ENCODE results near the gene MAP4K2. TPM values are rescaled to one million over a fixed set of nuclear protein-coding genes. Genes with fewer than 3 reads are reported as not detected.

The MAP4K2 gene
- 100 to 1,000 TPM in 3 of 5 donors, 10 to 100 TPM in 2; 80.9 to 131 (median 102) TPM for total RNA-seq
- 49.9 TPM for total RNA-seq (2013)
- 20.9 to 315 (median 130) reads per million in 29 experiments for total RNA-seq

DNA sequence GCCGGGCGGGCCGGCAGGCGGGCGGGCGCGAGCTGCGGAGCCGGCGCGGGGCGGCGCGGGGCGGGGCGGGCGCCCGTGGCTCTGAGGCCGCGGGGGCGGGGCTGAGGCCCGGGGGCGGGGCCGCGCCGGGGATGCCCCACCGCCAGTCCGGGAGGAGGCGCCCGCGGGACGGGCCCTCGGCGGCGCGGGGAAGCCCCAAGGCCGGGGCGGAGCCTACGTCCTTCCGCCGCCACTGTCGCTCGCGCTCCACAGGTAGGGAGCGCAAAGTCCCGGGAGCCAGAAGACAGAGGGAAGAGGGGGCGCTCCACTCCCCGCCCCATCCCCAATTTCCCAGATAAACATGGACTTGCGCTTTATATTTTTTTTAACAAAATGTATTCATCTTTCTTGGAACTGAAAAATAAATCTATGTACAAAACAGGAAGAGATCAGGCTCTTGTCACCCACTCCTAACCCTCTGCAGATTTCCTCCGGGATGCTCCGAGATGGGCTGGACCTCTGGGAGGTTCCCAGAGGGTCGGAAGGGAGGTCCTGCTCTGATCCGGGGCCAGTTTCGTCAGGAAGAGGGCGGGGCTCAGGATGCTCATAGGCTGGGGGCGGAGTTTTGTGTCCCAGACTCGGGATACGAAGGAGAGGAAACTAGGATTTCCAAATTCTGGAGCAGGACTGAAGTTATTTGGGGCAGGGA is at the start of gene MAP4K2:
Gene MAP4K2, minus strand, starts transcription at position 57 of the 688 bp plus-strand sequence. CDS start 65 bp downstream, outside the sequence.
- Mint-ChIP-seq H3K27ac (peak within 1 kb of the TSS; percentile 92 to 94), H3K27me3 (no peaks in the 10 kb centered on the region), H3K4me3 (peak within 1 kb of the TSS; percentile 84 to 86 (median 84)), H3K4me1 (peaks cover 30 to 46% (median 37%) of the 10 kb centered on the region in 3 donors), H3K9me3 (no peaks in the 10 kb centered on the region), H3K36me3 (peaks cover 26% of the 10 kb centered on the region)
- CTCF ChIA-PET = interaction anchor here in 1 of 2 donors (1.3 kb wide), 2 partner anchors 25 to 41 kb away, joined by 3 to 4 read pairs; partner anchors contain the start of gene SF1
- H3K36me3 ChIP-seq (ENCODE audit: control insufficient read depth in 2 of 2, extremely low read depth in 1 of 2, insufficient read depth in 1 of 2, low read length in 1 of 2) = peaks cover 19 to 56% of the 10 kb centered on the region in 2 donors
- peaks cover 6 to 41% of the 10 kb centered on the region in 2 experiments for H3K4me1 ChIP-seq (ENCODE audit: control insufficient read depth in 1 of 2, extremely low read depth in 1 of 2, insufficient read depth in 2 of 2, low read length in 2 of 2)
- H3K4me3 ChIP-seq (ENCODE audit: control insufficient read depth in 1 of 2, extremely low read depth in 1 of 2, low read length in 1 of 2) = peak within 1 kb of the TSS; percentile 77 to 87
- DNase-seq = peak; percentile 71 to 95 (median 81)
- peak; percentile 89 to 96 (median 92) for ATAC-seq (replicated peaks in 1 of 4)
- peak within 1 kb of the TSS; percentile 90 for H3K27ac ChIP-seq (ENCODE audit: low read length)
- no peaks in the 10 kb centered on the region for H3K27me3 ChIP-seq (replicated peaks in 1 of 2; ENCODE audit: control insufficient read depth in 2 of 2, extremely low read depth in 1 of 2, insufficient read depth in 2 of 2, low read length in 1 of 2)
- H3K9me3 ChIP-seq = no peaks in the 10 kb centered on the region
- POLR2A ChIA-PET = no interaction called here
- 0% methylated on average over 25 of the region's 58 CpGs for WGBS (ENCODE audit: insufficient coverage)

DNA sequence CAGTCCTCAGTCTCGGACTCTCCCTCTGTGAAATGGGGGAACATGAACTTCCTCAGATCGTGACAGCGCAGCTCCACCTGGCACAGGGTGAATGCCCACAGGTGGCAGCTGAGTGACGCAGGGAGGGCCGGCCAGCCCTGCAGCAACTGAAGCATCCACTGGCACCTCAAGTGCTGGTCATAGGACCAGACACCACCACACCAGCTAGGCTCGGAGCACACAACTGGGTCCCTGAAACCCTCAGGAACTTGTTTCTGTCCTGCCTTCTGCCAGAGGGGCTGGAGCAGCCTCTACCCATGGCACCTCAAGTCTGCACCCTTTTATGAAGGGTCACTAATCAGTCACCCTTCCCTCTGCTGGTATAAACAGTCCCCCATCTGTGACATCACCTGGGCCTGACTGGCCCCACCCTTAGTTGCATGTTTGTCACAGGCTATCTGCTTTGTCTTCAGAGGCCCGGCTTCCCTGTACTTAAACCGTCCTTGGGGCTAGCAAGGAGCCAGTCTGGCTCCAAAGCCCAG is 48.9 kb upstream of the MAP4K2 start:
- H3K27ac ChIP-seq (ENCODE audit: low read length) = peak overlapping the region; percentile 93
- H3K4me3 Mint-ChIP-seq = peak overlapping the region; percentile 46 to 83 (median 57)
- ChIA-PET POLR2A (no interaction called here), CTCF (interaction anchor here in 1 of 2 donors (0.6 to 1.7 kb wide), 4 partner anchors 21 to 46 kb away, joined by 3 to 5 read pairs (median 3); no protein-coding TSS in a partner anchor)
- peaks cover 27 to 49% of the 10 kb centered on the region in 2 donors for H3K36me3 ChIP-seq (ENCODE audit: control insufficient read depth in 2 of 2, extremely low read depth in 1 of 2, insufficient read depth in 1 of 2, low read length in 1 of 2)
- H3K36me3 Mint-ChIP-seq = peaks cover 22% of the 10 kb centered on the region
- H3K4me1 ChIP-seq (ENCODE audit: control insufficient read depth in 1 of 2, extremely low read depth in 1 of 2, insufficient read depth in 2 of 2, low read length in 2 of 2) = peaks cover 79 to 100% of the 10 kb centered on the region in 2 experiments
- DNase-seq (peak in 2 of 35 experiments; percentile 37 to 44), ATAC-seq (replicated peaks in 1 of 4) (no peak)
- 64% methylated on average over 8 of the region's 8 CpGs for WGBS (ENCODE audit: insufficient coverage)
- H3K27me3 ChIP-seq (replicated peaks in 1 of 2; ENCODE audit: control insufficient read depth in 2 of 2, extremely low read depth in 1 of 2, insufficient read depth in 2 of 2, low read length in 1 of 2) = no peaks in the 10 kb centered on the region
- no peaks in the 10 kb centered on the region for H3K9me3 ChIP-seq
- no peaks in the 10 kb centered on the region for H3K27me3 Mint-ChIP-seq
- H3K27ac Mint-ChIP-seq = peak overlapping the region; percentile 95 to 97
- no peaks in the 10 kb centered on the region for H3K9me3 Mint-ChIP-seq
- no peak overlapping the region for H3K4me3 ChIP-seq (ENCODE audit: control insufficient read depth in 1 of 2, extremely low read depth in 1 of 2, low read length in 1 of 2)
- H3K4me1 Mint-ChIP-seq = peaks cover 89 to 95% (median 95%) of the 10 kb centered on the region in 3 donors

DNA sequence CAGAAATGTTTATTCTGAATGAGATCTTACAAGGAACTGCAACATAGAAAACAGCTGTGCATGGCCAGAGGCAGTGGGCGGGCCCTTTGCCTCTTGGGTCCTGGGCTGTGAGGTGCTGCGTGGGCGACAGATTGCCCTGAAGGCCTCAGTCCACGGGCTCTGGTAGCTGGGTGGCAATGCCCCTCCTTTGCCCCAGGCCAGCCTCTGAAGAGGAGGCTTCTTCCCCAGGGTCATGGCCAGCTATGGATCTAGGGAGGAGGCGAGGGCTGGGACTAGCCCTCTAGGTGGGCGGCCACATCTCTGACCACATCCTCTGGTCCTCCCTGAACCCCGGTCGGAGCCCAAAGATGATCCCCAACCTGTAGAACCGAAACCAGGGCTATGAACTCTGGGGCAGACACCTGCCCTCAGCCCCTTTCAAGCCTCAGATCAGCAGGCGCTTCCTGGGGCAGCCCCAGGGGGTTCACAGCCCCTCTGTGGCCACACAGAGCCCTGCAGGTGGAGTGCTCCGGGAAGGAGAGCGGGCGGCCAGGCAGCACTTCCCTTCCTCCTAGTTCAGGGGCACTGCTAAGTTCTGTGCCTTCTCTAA is 48.1 kb upstream of the MAP4K2 start:
- CTCF ChIA-PET = interaction anchor here (0.5 to 1.7 kb wide), 7 partner anchors 22 to 90 kb away, joined by 3 to 5 read pairs (median 4); no protein-coding TSS in a partner anchor
- POLR2A ChIA-PET = interaction anchor here in 1 of 2 donors (0.6 kb wide), 2 partner anchors 10 to 27 kb away, joined by 3 to 4 read pairs; no protein-coding TSS in a partner anchor
- H3K4me3 ChIP-seq (ENCODE audit: control insufficient read depth in 1 of 2, extremely low read depth in 1 of 2, low read length in 1 of 2) = peak overlapping the region in 1 of 2 donors; percentile 32
- no peaks in the 10 kb centered on the region for H3K9me3 ChIP-seq
- peak in 30 of 35 experiments; percentile 40 to 82 (median 56) for DNase-seq
- H3K4me1 ChIP-seq (ENCODE audit: control insufficient read depth in 1 of 2, extremely low read depth in 1 of 2, insufficient read depth in 2 of 2, low read length in 2 of 2) = peaks cover 71 to 94% of the 10 kb centered on the region in 2 experiments
- peak overlapping the region; percentile 93 for H3K27ac ChIP-seq (ENCODE audit: low read length)
- no peaks in the 10 kb centered on the region for H3K27me3 ChIP-seq (replicated peaks in 1 of 2; ENCODE audit: control insufficient read depth in 2 of 2, extremely low read depth in 1 of 2, insufficient read depth in 2 of 2, low read length in 1 of 2)
- H3K4me3 Mint-ChIP-seq = peak overlapping the region in 2 of 3 donors; percentile 46 to 83
- peaks cover 21 to 41% of the 10 kb centered on the region in 2 donors for H3K36me3 ChIP-seq (ENCODE audit: control insufficient read depth in 2 of 2, extremely low read depth in 1 of 2, insufficient read depth in 1 of 2, low read length in 1 of 2)
- peaks cover 16% of the 10 kb centered on the region for H3K36me3 Mint-ChIP-seq
- H3K9me3 Mint-ChIP-seq = no peaks in the 10 kb centered on the region
- no peaks in the 10 kb centered on the region for H3K27me3 Mint-ChIP-seq
- 9% methylated on average over 8 of the region's 13 CpGs for WGBS (ENCODE audit: insufficient coverage)
- peak overlapping the region; percentile 95 to 97 for H3K27ac Mint-ChIP-seq
- ATAC-seq (replicated peaks in 1 of 4) = peak; percentile 25 to 74 (median 28)
- peaks cover 83 to 88% (median 88%) of the 10 kb centered on the region in 3 donors for H3K4me1 Mint-ChIP-seq

DNA sequence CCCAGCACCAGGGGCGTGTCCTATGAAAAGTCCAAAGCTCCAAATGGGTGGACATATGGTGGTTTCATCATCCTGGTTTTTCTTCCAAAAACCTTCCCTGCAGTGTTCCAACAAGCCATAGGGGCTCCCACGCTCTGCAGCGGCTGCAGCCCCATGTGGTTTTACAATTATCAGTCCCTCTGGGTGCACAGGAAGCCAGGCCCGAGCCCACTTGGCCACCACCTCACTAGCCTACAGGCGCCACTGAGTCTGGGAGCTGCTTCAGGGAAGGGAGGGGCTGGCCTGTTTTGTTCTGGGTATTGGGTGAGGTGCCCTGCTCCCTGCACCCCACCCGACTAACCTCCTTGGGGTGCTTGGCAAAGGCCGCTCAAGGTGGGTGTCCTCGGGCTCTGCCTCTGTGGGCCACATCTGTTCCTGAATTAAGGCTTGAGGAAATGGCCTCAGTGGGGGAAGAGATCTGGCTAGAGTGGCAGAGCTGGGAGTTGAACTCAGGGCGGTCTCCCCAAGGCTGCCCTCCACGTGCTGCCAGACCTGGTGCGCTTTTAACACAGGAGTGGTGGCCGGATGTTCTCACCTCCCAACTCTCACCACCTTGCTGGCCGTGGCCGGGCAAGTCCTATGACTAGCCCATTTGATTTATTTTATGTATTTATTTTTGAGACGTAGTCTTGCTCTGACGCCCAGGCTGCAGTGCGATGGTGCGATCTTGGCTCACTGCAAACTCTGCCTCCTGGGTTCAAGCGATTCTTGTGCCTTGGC is 46.8 kb upstream of the MAP4K2 start:
- H3K4me1 Mint-ChIP-seq = peaks cover 76 to 81% (median 80%) of the 10 kb centered on the region in 3 donors
- DNase-seq (peak in 1 of 35 experiments; percentile 12), ATAC-seq (replicated peaks in 1 of 4) (no peak)
- H3K9me3 ChIP-seq = no peaks in the 10 kb centered on the region
- H3K4me3 ChIP-seq (ENCODE audit: control insufficient read depth in 1 of 2, extremely low read depth in 1 of 2, low read length in 1 of 2) = no peak overlapping the region
- H3K9me3 Mint-ChIP-seq = no peaks in the 10 kb centered on the region
- no peaks in the 10 kb centered on the region for H3K27me3 ChIP-seq (replicated peaks in 1 of 2; ENCODE audit: control insufficient read depth in 2 of 2, extremely low read depth in 1 of 2, insufficient read depth in 2 of 2, low read length in 1 of 2)
- H3K4me3 Mint-ChIP-seq = no peak overlapping the region
- H3K27ac Mint-ChIP-seq = peak overlapping the region; percentile 90 to 94
- H3K27ac ChIP-seq (ENCODE audit: low read length) = peak overlapping the region; percentile 93
- H3K36me3 Mint-ChIP-seq = peaks cover 6% of the 10 kb centered on the region
- ChIA-PET CTCF (interaction anchor here (1.1 to 3.5 kb wide), 9 partner anchors 9 to 71 kb away, joined by 3 to 25 read pairs (median 5); partner anchors contain the start of gene SF1 (in 1 of the 2)), POLR2A (interaction anchor here in 1 of 2 donors (0.7 kb wide), 1 partner anchor 1630 kb away, joined by 3 read pairs; no protein-coding TSS in a partner anchor)
- no peaks in the 10 kb centered on the region for H3K27me3 Mint-ChIP-seq
- 100% methylated on average over 1 of the region's 19 CpGs for WGBS (ENCODE audit: insufficient coverage)
- peaks cover 10 to 28% of the 10 kb centered on the region in 2 donors for H3K36me3 ChIP-seq (ENCODE audit: control insufficient read depth in 2 of 2, extremely low read depth in 1 of 2, insufficient read depth in 1 of 2, low read length in 1 of 2)
- peaks cover 58 to 89% of the 10 kb centered on the region in 2 experiments for H3K4me1 ChIP-seq (ENCODE audit: control insufficient read depth in 1 of 2, extremely low read depth in 1 of 2, insufficient read depth in 2 of 2, low read length in 2 of 2)

DNA sequence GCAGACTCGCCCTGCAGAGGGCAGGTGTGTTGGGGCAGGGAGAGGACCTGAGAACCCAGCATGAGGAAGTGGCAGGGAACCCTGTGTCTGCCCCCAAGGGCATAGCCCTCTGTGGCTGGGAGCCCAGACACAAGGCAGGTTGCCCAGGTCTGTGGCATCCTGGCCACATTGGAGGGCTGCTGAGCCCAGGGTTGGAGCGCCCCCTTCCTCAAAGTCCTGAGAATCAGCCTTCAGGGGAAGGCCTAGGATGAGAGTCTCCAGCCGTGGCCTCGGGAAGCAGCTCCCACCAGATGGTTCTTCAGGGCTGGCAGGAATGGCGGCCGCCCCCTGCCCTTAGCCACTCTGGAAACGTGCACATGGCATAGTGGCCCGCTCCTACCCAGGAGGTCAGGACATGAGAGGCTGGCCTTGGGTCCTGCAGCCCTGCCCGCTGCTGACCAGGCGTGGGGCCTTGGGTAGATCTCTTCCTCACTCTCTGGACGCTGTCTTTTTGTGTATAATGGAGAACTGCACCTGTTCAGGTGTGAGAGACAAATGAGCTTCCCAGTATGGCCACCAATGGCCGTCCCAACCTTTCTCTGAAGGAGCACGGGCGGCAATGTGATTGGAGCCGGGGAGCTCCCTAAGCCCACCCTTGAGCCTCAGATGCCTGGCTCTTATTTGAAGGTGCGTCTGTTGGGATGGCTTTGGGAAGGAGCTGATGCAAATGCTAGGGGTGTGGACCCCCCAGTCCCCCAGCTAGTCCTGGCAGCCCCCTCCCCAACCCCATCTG is 46.0 kb upstream of the MAP4K2 start:
- ChIA-PET CTCF (interaction anchor here (0.5 to 3.5 kb wide), 17 partner anchors 9 to 870 kb away, joined by 3 to 25 read pairs (median 5); partner anchors contain the start of gene SF1 (in 1 of the 2)), POLR2A (interaction anchor here (0.7 to 1.4 kb wide), 2 partner anchors 9 to 1631 kb away, joined by 3 to 4 read pairs; no protein-coding TSS in a partner anchor)
- 77% methylated on average over 11 of the region's 16 CpGs for WGBS (ENCODE audit: insufficient coverage)
- H3K27me3 Mint-ChIP-seq = no peaks in the 10 kb centered on the region
- peak in 2 of 4 experiments; percentile 7 to 15 for ATAC-seq (replicated peaks in 1 of 4)
- H3K27ac Mint-ChIP-seq = peak overlapping the region; percentile 90 to 94
- Histone ChIP-seq H3K27ac (ENCODE audit: low read length) (peak overlapping the region; percentile 93), H3K36me3 (ENCODE audit: control insufficient read depth in 2 of 2, extremely low read depth in 1 of 2, insufficient read depth in 1 of 2, low read length in 1 of 2) (peaks cover 10 to 21% of the 10 kb centered on the region in 2 donors), H3K4me3 (ENCODE audit: control insufficient read depth in 1 of 2, extremely low read depth in 1 of 2, low read length in 1 of 2) (no peak overlapping the region), H3K9me3 (no peaks in the 10 kb centered on the region), H3K27me3 (replicated peaks in 1 of 2; ENCODE audit: control insufficient read depth in 2 of 2, extremely low read depth in 1 of 2, insufficient read depth in 2 of 2, low read length in 1 of 2) (no peaks in the 10 kb centered on the region), H3K4me1 (ENCODE audit: control insufficient read depth in 1 of 2, extremely low read depth in 1 of 2, insufficient read depth in 2 of 2, low read length in 2 of 2) (peaks cover 51 to 85% of the 10 kb centered on the region in 2 experiments)
- H3K4me3 Mint-ChIP-seq = peak overlapping the region in 1 of 3 donors; percentile 45
- no peaks in the 10 kb centered on the region for H3K9me3 Mint-ChIP-seq
- H3K36me3 Mint-ChIP-seq = no peaks in the 10 kb centered on the region
- peaks cover 71 to 74% (median 74%) of the 10 kb centered on the region in 3 donors for H3K4me1 Mint-ChIP-seq
- peak in 15 of 35 experiments; percentile 30 to 59 (median 46) for DNase-seq

All from T-cell (primary cell).